Activated CD8-positive, alpha-beta memory T cell treated with anti-CD3 and anti-CD28 coated beads, Interleukin-2, amount 50 U/mL, for 24 hours (primary cell): Measurements from ENCODE around the gene HVCN1.
"Not testable (repeated sequence)": the region's sequence is repeated elsewhere in the genome, so short reads cannot be mapped to it uniquely, and the experiment has no call there.

ENCODE experiments used
- DNase-seq: peaks from one replicate; pipeline ENCODE4 v3.0.0-alpha.2; 2020; ENCODE audit errors: extremely low read depth

Gene HVCN1

GRCh38 chr12:110668480-110669192, 20.3 kb downstream of the HVCN1 start:
- no peak for DNase-seq

GRCh38 chr12:110667671-110668070, 21.2 kb downstream of the HVCN1 start:
- no peak for DNase-seq

GRCh38 chr12:110666892-110667291, 22.0 kb downstream of the HVCN1 start:
- DNase-seq: no peak

- peak; percentile 44 for DNase-seq
Measured at GRCh38 chr12:110661337-110661972, 27.5 kb downstream of the HVCN1 start.

GRCh38 chr12:110658878-110659277, 30.0 kb downstream of the HVCN1 start:
- DNase-seq: no peak

GRCh38 chr12:110658242-110658641, 30.7 kb downstream of the HVCN1 start:
- no peak for DNase-seq

GRCh38 chr12:110657747-110658146, 31.2 kb downstream of the HVCN1 start:
- DNase-seq: no peak

- DNase-seq: no peak
Measured at GRCh38 chr12:110656071-110656655, 32.8 kb downstream of the HVCN1 start.

- DNase-seq: not testable (repeated sequence)
Measured at GRCh38 chr12:110654238-110654637, 34.7 kb downstream of the HVCN1 start.

GRCh38 chr12:110649341-110649847, 39.5 kb downstream of the HVCN1 start:
- DNase-seq: no peak

- no peak for DNase-seq
Measured at GRCh38 chr12:110647631-110648040, 41.3 kb downstream of the HVCN1 start.

GRCh38 chr12:110641521-110641920, 47.4 kb downstream of the HVCN1 start:
- no peak for DNase-seq

GRCh38 chr12:110640275-110641025, 48.5 kb downstream of the HVCN1 start:
- DNase-seq: no peak

- DNase-seq: no peak
Measured at GRCh38 chr12:110639336-110640141, 49.4 kb downstream of the HVCN1 start.

- no peak for DNase-seq
Measured at GRCh38 chr12:110638796-110639195, 50.1 kb downstream of the HVCN1 start.

- no peak for DNase-seq
Measured at GRCh38 chr12:110637869-110638441, 51.0 kb downstream of the HVCN1 start.

- no peak for DNase-seq
Measured at GRCh38 chr12:110636516-110636915, 52.4 kb downstream of the HVCN1 start.

GRCh38 chr12:110635055-110635454, 53.9 kb downstream of the HVCN1 start:
- DNase-seq: no peak

- no peak for DNase-seq
Measured at GRCh38 chr12:110627500-110628195, 61.3 kb downstream of the HVCN1 start.

GRCh38 chr12:110622582-110622981, 66.3 kb downstream of the HVCN1 start:
- DNase-seq: no peak
